Liver (tissue), 9 donors: Measurements from ENCODE around the gene PTAFR. TPM values are rescaled to one million over a fixed set of nuclear protein-coding genes. Genes with fewer than 3 reads are reported as not detected.

ENCODE experiments used
- DNase-seq: peaks from one replicate; pipeline ENCODE4 v3.0.0-alpha.2; 2017; ENCODE audit warnings: low spot score
- H3K27ac ChIP-seq, 2 donors: one replicate each; pipeline ENCODE4 v1.7.0; 2013; ENCODE audit warnings: inconsistent platforms in 2 of 2, low read length in 2 of 2, control low read depth in 1 of 2, low read depth in 1 of 2, mild to moderate bottlenecking in 1 of 2
- H3K27me3 ChIP-seq, 4 donors: one replicate each; pipeline versions ENCODE4 v1.6.1 to v1.7.0; 2013; ENCODE audit warnings: low read length in 3 of 4, inconsistent platforms in 1 of 4, mild to moderate bottlenecking in 1 of 4, moderate library complexity in 1 of 4; ENCODE audit not compliant: control insufficient read depth in 4 of 4, insufficient read depth in 4 of 4
- H3K36me3 ChIP-seq, 4 donors: one replicate each; pipeline versions ENCODE4 v1.6.1 to v1.7.0; 2013; ENCODE audit warnings: low read length in 3 of 4, mild to moderate bottlenecking in 3 of 4, low read depth in 1 of 4, moderate library complexity in 1 of 4; ENCODE audit not compliant: control insufficient read depth in 4 of 4, insufficient read depth in 3 of 4
- H3K4me1 ChIP-seq, 4 donors: one replicate each; pipeline versions ENCODE4 v1.6.1 to v1.7.0; 2013; ENCODE audit warnings: low read length in 3 of 4, mild to moderate bottlenecking in 3 of 4, moderate library complexity in 1 of 4; ENCODE audit not compliant: control insufficient read depth in 4 of 4, insufficient read depth in 4 of 4
- H3K4me3 ChIP-seq, 3 donors: one replicate each; pipeline versions ENCODE4 v1.6.1 to v1.7.0; 2013; ENCODE audit warnings: low read length in 3 of 3, control low read depth in 1 of 3, low read depth in 1 of 3, mild to moderate bottlenecking in 1 of 3
- H3K9ac ChIP-seq, 2 donors: one replicate each; pipeline ENCODE4 v1.7.0; 2013; ENCODE audit warnings: low read length in 2 of 2, mild to moderate bottlenecking in 2 of 2, moderate library complexity in 2 of 2, control low read depth in 1 of 2, low read depth in 1 of 2
- H3K9me3 ChIP-seq, 4 donors: one replicate each; pipeline versions ENCODE4 v1.6.1 to v1.7.0; 2013; ENCODE audit warnings: low read length in 3 of 4; ENCODE audit not compliant: control insufficient read depth in 4 of 4
- EGR1 ChIP-seq, 2 donors: IDR thresholded peaks; 2 replicates each; pipeline ENCODE4 v1.6.1; 2016 to 2018; ENCODE audit warnings: antibody characterized with exemption in 2 of 2, low read depth in 2 of 2
- FOXA1 ChIP-seq: IDR thresholded peaks from 2 replicates; pipeline ENCODE4 v1.6.1; 2016; ENCODE audit warnings: antibody characterized with exemption
- FOXA2 ChIP-seq: IDR thresholded peaks from 2 replicates; pipeline ENCODE4 v1.6.1; 2016; ENCODE audit warnings: antibody characterized with exemption
- GABPA ChIP-seq, 2 donors: IDR thresholded peaks in 1 of 2; conservative IDR thresholded peaks in 1 of 2; 2 replicates each; pipeline ENCODE4 v1.6.1; 2016; ENCODE audit warnings: antibody characterized with exemption in 2 of 2, mild to moderate bottlenecking in 1 of 2, moderate library complexity in 1 of 2
- HNF4A ChIP-seq, 2 donors: conservative IDR thresholded peaks; 2 replicates each; pipeline ENCODE4 v1.6.1; 2016; ENCODE audit warnings: antibody characterized with exemption in 2 of 2, mild to moderate bottlenecking in 2 of 2
- HNF4G ChIP-seq: IDR thresholded peaks from 2 replicates; pipeline ENCODE4 v1.6.1; 2016; ENCODE audit warnings: antibody characterized with exemption
- JUND ChIP-seq, 2 donors: IDR thresholded peaks; 2 replicates each; pipeline ENCODE4 v1.6.1; 2016; ENCODE audit warnings: antibody characterized with exemption in 2 of 2
- NR2F2 ChIP-seq: IDR thresholded peaks from 2 replicates; pipeline ENCODE4 v1.6.1; 2016; ENCODE audit warnings: antibody characterized with exemption
- RXRA ChIP-seq, 2 donors: IDR thresholded peaks; 2 replicates each; pipeline ENCODE4 v1.6.1; 2017 to 2018; ENCODE audit warnings: antibody characterized with exemption in 2 of 2, mild to moderate bottlenecking in 1 of 2
- SP1 ChIP-seq: IDR thresholded peaks from 2 replicates; pipeline ENCODE4 v1.6.1; 2018; ENCODE audit warnings: antibody characterized with exemption, mild to moderate bottlenecking
- YY1 ChIP-seq: IDR thresholded peaks from 2 replicates; pipeline ENCODE4 v1.6.1; 2016; ENCODE audit warnings: antibody characterized with exemption, mild to moderate bottlenecking
- WGBS: extraction: QIAGEN DNeasy Blood & Tissue Kit; methylation state at CpG from one replicate; pipeline ENCODE4 v1.1.7; 2013; 5-methylcytosine and 5-hydroxymethylcytosine counted together
- polyA plus RNA-seq, 2 donors: library from polyadenylated mRNA; stranded (reverse) in 1 of 2; unstranded in 1 of 2; fragments of 200-250 nt in 1 of 2; fragments of >200 nt in 1 of 2; fragmentation: Nextera tagmentation in 1 of 2; extraction: Ambion mirVana in 1 of 2; gene quantifications; one replicate each; pipeline versions ENCODE4 v1.2.1 to v1.2.3, GENCODE V29; 2013 to 2015
- total RNA-seq, 2 donors: library from RNA; depleted of rRNA; stranded (reverse); fragments of >200 nt; gene quantifications; one replicate each; pipeline ENCODE4 v1.2.3, GENCODE V29; 2014
- TF ChIP-seq, protein P1 (sequence below): IDR thresholded peaks from 2 replicates; pipeline ENCODE4 v1.6.1; 2016; ENCODE audit warnings: antibody characterized with exemption, mild to moderate bottlenecking
- TF ChIP-seq, protein P2 (sequence below): IDR thresholded peaks from 2 replicates; pipeline ENCODE4 v1.6.1; 2016; ENCODE audit warnings: antibody characterized with exemption
- TF ChIP-seq, protein P3 (sequence below): IDR thresholded peaks from 2 replicates; pipeline ENCODE4 v1.6.1; 2016; ENCODE audit warnings: antibody characterized with exemption
- TF ChIP-seq, protein P4 (sequence below): IDR thresholded peaks from 2 replicates; pipeline ENCODE4 v1.6.1; 2016; ENCODE audit warnings: antibody characterized with exemption
- TF ChIP-seq, protein P5 (sequence below): fragments of 150-350 bp; IDR thresholded peaks from 2 replicates; pipeline ENCODE4 v1.5.1; 2017; ENCODE audit warnings: improper control_type of control experiment, low read depth, low read length; ENCODE audit not compliant: missing input control
- donor health status: healthy.
- donor health status: healthy.
- donor health status: healthy.
- donor health status: healthy.
- donor health status: healthy.

The PTAFR gene
- total and polyA plus RNA-seq, 4 donors, result 0.82 to 4.1 (median 2.1) TPM

DNA sequence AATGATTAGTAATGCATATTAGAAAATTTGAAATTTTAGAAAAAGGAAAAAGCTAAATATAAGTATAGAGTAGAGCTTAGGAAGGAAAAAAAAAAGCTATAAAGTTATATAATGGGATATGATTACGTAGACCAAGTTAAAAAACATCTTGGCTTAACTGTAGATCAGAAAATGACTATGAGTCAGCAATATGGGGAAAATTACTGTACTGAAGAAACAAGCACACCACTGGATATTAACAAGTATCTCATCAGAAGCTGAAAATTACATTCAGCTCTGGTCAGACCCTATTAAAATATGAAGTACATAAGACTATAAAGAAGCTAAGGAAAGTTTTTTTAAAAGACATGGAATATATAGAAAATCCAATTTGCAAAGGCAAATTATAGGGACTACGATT lies 36.8 kb upstream of the PTAFR start:
- H3K9me3 ChIP-seq, result no peaks in the 10 kb centered on the region
- no peak overlapping the region for H3K27ac ChIP-seq
- peaks cover 7 to 29% (median 16%) of the 10 kb centered on the region in 4 donors for H3K36me3 ChIP-seq
- H3K27me3 ChIP-seq, result no peaks in the 10 kb centered on the region
- 64% methylated on average over 2 of the region's 2 CpGs for WGBS
- no peaks in the 10 kb centered on the region for H3K4me1 ChIP-seq
- no peak for DNase-seq
- no peak overlapping the region for H3K4me3 ChIP-seq
- no peak overlapping the region for H3K9ac ChIP-seq
- no peak for TF ChIP-seq JUND (IDR thresholded peaks at IDR 0.05)
- no peak for TF ChIP-seq GABPA (IDR thresholded peaks at IDR 0.05 in 1 of 2, conservative IDR thresholded peaks at IDR 0.05 in 1 of 2)
- TF ChIP-seq, protein P1, sequence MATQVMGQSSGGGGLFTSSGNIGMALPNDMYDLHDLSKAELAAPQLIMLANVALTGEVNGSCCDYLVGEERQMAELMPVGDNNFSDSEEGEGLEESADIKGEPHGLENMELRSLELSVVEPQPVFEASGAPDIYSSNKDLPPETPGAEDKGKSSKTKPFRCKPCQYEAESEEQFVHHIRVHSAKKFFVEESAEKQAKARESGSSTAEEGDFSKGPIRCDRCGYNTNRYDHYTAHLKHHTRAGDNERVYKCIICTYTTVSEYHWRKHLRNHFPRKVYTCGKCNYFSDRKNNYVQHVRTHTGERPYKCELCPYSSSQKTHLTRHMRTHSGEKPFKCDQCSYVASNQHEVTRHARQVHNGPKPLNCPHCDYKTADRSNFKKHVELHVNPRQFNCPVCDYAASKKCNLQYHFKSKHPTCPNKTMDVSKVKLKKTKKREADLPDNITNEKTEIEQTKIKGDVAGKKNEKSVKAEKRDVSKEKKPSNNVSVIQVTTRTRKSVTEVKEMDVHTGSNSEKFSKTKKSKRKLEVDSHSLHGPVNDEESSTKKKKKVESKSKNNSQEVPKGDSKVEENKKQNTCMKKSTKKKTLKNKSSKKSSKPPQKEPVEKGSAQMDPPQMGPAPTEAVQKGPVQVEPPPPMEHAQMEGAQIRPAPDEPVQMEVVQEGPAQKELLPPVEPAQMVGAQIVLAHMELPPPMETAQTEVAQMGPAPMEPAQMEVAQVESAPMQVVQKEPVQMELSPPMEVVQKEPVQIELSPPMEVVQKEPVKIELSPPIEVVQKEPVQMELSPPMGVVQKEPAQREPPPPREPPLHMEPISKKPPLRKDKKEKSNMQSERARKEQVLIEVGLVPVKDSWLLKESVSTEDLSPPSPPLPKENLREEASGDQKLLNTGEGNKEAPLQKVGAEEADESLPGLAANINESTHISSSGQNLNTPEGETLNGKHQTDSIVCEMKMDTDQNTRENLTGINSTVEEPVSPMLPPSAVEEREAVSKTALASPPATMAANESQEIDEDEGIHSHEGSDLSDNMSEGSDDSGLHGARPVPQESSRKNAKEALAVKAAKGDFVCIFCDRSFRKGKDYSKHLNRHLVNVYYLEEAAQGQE, result no peak
- TF ChIP-seq, protein P2, sequence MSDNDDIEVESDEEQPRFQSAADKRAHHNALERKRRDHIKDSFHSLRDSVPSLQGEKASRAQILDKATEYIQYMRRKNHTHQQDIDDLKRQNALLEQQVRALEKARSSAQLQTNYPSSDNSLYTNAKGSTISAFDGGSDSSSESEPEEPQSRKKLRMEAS, result no peak
- TF ChIP-seq, protein P3, sequence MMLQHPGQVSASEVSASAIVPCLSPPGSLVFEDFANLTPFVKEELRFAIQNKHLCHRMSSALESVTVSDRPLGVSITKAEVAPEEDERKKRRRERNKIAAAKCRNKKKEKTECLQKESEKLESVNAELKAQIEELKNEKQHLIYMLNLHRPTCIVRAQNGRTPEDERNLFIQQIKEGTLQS, result no peak
- TF ChIP-seq HNF4A (conservative IDR thresholded peaks at IDR 0.05), result no peak
- TF ChIP-seq SP1, result no peak

DNA sequence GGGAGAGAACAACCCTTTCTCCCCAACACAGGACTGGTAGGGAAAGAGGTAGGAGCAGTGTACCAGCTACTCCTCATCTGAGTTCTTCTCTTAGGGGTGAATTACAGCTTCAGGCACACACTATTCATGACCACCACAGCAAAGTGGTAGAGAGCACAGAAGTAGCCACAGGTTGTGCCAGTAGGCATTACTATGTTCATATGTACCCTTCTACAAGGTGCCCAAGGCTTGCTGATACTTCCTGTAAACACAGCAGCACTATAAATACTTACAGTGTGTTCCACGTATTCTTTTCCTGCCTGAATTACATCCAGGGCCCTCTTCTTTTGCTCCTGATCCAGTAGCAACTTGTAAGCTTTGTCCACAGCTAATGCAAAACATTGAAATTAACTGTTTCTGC lies 33.2 kb upstream of the PTAFR start:
- Histone ChIP-seq H3K36me3 (peaks cover 5 to 33% (median 16%) of the 10 kb centered on the region in 4 donors), H3K4me3 (no peak overlapping the region), H3K27ac (no peak overlapping the region), H3K9me3 (no peaks in the 10 kb centered on the region), H3K4me1 (peaks cover 1 to 9% (median 7%) of the 10 kb centered on the region in 4 donors), H3K9ac (no peak overlapping the region), H3K27me3 (no peaks in the 10 kb centered on the region)
- WGBS, result 63% methylated on average over 1 of the region's 1 CpG
- TF ChIP-seq FOXA2 (no peak), NR2F2 (no peak), EGR1 (IDR thresholded peaks at IDR 0.05; ENCODE audit: low read depth in 2 of 2) (no peak), GABPA (IDR thresholded peaks at IDR 0.05 in 1 of 2, conservative IDR thresholded peaks at IDR 0.05 in 1 of 2) (no peak), HNF4G (no peak), HNF4A (conservative IDR thresholded peaks at IDR 0.05) (no peak), JUND (IDR thresholded peaks at IDR 0.05) (no peak), FOXA1 (no peak), RXRA (IDR thresholded peaks at IDR 0.05) (no peak), YY1 (no peak)
- TF ChIP-seq, protein P4, sequence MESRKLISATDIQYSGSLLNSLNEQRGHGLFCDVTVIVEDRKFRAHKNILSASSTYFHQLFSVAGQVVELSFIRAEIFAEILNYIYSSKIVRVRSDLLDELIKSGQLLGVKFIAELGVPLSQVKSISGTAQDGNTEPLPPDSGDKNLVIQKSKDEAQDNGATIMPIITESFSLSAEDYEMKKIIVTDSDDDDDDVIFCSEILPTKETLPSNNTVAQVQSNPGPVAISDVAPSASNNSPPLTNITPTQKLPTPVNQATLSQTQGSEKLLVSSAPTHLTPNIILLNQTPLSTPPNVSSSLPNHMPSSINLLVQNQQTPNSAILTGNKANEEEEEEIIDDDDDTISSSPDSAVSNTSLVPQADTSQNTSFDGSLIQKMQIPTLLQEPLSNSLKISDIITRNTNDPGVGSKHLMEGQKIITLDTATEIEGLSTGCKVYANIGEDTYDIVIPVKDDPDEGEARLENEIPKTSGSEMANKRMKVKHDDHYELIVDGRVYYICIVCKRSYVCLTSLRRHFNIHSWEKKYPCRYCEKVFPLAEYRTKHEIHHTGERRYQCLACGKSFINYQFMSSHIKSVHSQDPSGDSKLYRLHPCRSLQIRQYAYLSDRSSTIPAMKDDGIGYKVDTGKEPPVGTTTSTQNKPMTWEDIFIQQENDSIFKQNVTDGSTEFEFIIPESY, result no peak
- TF ChIP-seq, protein P2, result no peak
- TF ChIP-seq, protein P3, result no peak
- TF ChIP-seq, protein P1, result no peak
- TF ChIP-seq, protein P5, sequence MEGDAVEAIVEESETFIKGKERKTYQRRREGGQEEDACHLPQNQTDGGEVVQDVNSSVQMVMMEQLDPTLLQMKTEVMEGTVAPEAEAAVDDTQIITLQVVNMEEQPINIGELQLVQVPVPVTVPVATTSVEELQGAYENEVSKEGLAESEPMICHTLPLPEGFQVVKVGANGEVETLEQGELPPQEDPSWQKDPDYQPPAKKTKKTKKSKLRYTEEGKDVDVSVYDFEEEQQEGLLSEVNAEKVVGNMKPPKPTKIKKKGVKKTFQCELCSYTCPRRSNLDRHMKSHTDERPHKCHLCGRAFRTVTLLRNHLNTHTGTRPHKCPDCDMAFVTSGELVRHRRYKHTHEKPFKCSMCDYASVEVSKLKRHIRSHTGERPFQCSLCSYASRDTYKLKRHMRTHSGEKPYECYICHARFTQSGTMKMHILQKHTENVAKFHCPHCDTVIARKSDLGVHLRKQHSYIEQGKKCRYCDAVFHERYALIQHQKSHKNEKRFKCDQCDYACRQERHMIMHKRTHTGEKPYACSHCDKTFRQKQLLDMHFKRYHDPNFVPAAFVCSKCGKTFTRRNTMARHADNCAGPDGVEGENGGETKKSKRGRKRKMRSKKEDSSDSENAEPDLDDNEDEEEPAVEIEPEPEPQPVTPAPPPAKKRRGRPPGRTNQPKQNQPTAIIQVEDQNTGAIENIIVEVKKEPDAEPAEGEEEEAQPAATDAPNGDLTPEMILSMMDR, result no peak
- no peak for DNase-seq
